GM10248 (cell line): ENCODE data around the gene MXRA5.
"Not testable (repeated sequence)": the region's sequence is repeated elsewhere in the genome, so short reads cannot be mapped to it uniquely, and the experiment has no call there.

Experiments used
- CTCF ChIA-PET: fragments of 300-600 bp; sonication (Branson Sonifier 250); formaldehyde crosslinking; extraction: SDS; loops from one replicate; lab custom pipeline; 2021; ENCODE audit warnings: antibody characterized with exemption; lab: Yijun Ruan, JAX
- POLR2A ChIA-PET: fragments of 350-650 bp; sonication (Branson Sonifier 250); formaldehyde crosslinking; extraction: SDS; loops from one replicate; lab custom pipeline; 2020; ENCODE audit warnings: antibody characterized with exemption; lab: Yijun Ruan, JAX
- DNase-seq: peaks from one replicate; pipeline ENCODE4 v3.0.0; 2012; ENCODE audit errors: extremely low spot score
- CTCF ChIP-seq: IDR thresholded peaks from 2 replicates; pipeline ENCODE4 v1.5.1; 2012; ENCODE audit warnings: mild to moderate bottlenecking, low read depth; ENCODE audit errors: extremely low read depth, missing control alignments, control extremely low read depth

MXRA5 gene

GRCh38 chrX:3295731-3296130, 50.7 kb downstream of the MXRA5 start:
- no peak for DNase-seq
- ChIA-PET CTCF (no interaction called here), POLR2A (no interaction called here)
- TF ChIP-seq CTCF = no peak

GRCh38 chrX:3293251-3293650, 53.2 kb downstream of the MXRA5 start:
- no peak for DNase-seq
- POLR2A ChIA-PET = no interaction called here
- no peak for TF ChIP-seq CTCF

GRCh38 chrX:3290561-3290960, 55.9 kb downstream of the MXRA5 start:
- TF ChIP-seq CTCF = no peak
- CTCF ChIA-PET = no interaction called here
- DNase-seq = no peak
- POLR2A ChIA-PET = no interaction called here

More at GRCh38 chrX:3293251-3293650, 53.2 kb downstream of the MXRA5 start:
- CTCF ChIA-PET = no interaction called here

- DNase-seq = no peak
- TF ChIP-seq CTCF = no peak
- ChIA-PET POLR2A (no interaction called here), CTCF (no interaction called here)
Measured at GRCh38 chrX:3286196-3286945, 60.1 kb downstream of the MXRA5 start.

GRCh38 chrX:3280706-3281105, 65.7 kb downstream of the MXRA5 start:
- CTCF ChIA-PET = no interaction called here
- POLR2A ChIA-PET = no interaction called here
- no peak for DNase-seq
- no peak for TF ChIP-seq CTCF

- DNase-seq, POLR2A ChIA-PET, CTCF ChIA-PET: not testable (repeated sequence)
Measured at GRCh38 chrX:3273668-3274067, 72.8 kb downstream of the MXRA5 start.

- CTCF ChIA-PET = no interaction called here
- POLR2A ChIA-PET = no interaction called here
- no peak for DNase-seq
- TF ChIP-seq CTCF = no peak
Measured at GRCh38 chrX:3271834-3272186, 74.6 kb downstream of the MXRA5 start.
